ENCODE data around the gene SLC24A4.

GRCh38 chr14:92380131-92380530, 57.2 kb downstream of the SLC24A4 start:
- TF ChIP-seq CTCF (IDR thresholded peaks at IDR 0.05; ENCODE audit: insufficient read depth, low read length) = no peak
- TF ChIP-seq POLR2AphosphoS5 (IDR thresholded peaks at IDR 0.05; ENCODE audit: low read depth) = no peak
- no peak for TF ChIP-seq GABPA (IDR thresholded peaks at IDR 0.05; ENCODE audit: low read depth)
- TF ChIP-seq REST (IDR thresholded peaks at IDR 0.05; ENCODE audit: insufficient replicate concordance, low read depth) = no peak
